ENCODE results near the gene MOGAT3.

DNA sequence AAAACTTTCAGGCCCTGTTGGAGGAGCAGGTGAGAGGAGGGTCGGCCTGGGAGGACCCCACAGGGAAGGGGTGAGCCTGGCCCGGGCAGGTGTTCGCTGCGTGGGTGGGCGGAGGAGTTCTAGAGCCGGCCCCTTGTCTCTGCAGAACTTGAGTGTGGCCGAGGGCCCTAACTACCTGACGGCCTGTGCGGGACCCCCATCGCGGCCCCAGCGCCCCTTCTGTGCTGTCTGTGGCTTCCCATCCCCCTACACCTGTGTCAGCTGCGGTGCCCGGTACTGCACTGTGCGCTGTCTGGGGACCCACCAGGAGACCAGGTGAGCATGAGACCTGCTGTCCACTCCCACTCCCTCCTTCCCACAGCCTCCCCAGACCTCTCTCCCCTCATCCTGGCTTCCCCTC lies 22.7 kb upstream of the MOGAT3 start:
- TF ChIP-seq CTCF (IDR thresholded peaks at IDR 0.05; ENCODE audit: low read length) (no peak), EZH2 (IDR thresholded peaks at IDR 0.05; ENCODE audit: borderline replicate concordance, low read length) (no peak)

Measured in OCI-LY1 (cell line).